Common myeloid progenitor, CD34-positive (primary cell): ENCODE measurements around the gene KCNH2.
A peak's percentile ranks its signal among the peaks of the same experiment; 100 is the strongest.

Source experiments
- CTCF ChIA-PET: fragments of 350-600 bp; sonication (Branson Sonifier 250); formaldehyde crosslinking; loops from one replicate; lab custom pipeline; 2021; ENCODE audit warnings: antibody characterized with exemption; lab: Charles Lee
- POLR2A ChIA-PET: fragments of 350-600 bp; sonication (Branson Sonifier 250); formaldehyde crosslinking; loops from one replicate; lab custom pipeline; 2021; ENCODE audit warnings: antibody characterized with exemption; lab: Charles Lee
- DNase-seq, 3 donors: peaks; one replicate each; pipeline versions ENCODE4 v3.0.0 to v3.0.0-alpha.2; 2013
- H3K27ac ChIP-seq, 2 experiments: 1 replicate in 1 of 2; 2 replicates in 1 of 2; pipeline ENCODE4 v1.7.0; 2013; ENCODE audit warnings: inconsistent platforms in 2 of 2, low read length in 2 of 2, mild to moderate bottlenecking in 2 of 2, low read depth in 1 of 2, moderate library complexity in 1 of 2; ENCODE audit not compliant: severe bottlenecking in 2 of 2, insufficient read depth in 1 of 2, poor library complexity in 1 of 2
- H3K27me3 ChIP-seq, 5 experiments: replicated peaks in 2 of 5; 1 replicate in 3 of 5; 2 replicates in 2 of 5; pipeline versions ENCODE4 v1.6.1 to v1.7.0; 2013; ENCODE audit warnings: low read length in 4 of 5, mild to moderate bottlenecking in 2 of 5, moderate library complexity in 2 of 5, inconsistent platforms in 1 of 5; ENCODE audit not compliant: insufficient read depth in 5 of 5, control insufficient read depth in 4 of 5
- H3K36me3 ChIP-seq, 4 experiments: 1 replicate in 2 of 4; 2 replicates in 2 of 4; pipeline versions ENCODE4 v1.6.1 to v1.7.0; 2013; ENCODE audit warnings: low read length in 3 of 4, control low read depth in 1 of 4, mild to moderate bottlenecking in 1 of 4; ENCODE audit not compliant: control insufficient read depth in 4 of 4, insufficient read depth in 4 of 4
- H3K4me1 ChIP-seq, 4 experiments: 1 replicate in 3 of 4; 2 replicates in 1 of 4; pipeline versions ENCODE4 v1.6.1 to v1.7.1; 2013; ENCODE audit warnings: low read length in 3 of 4, mild to moderate bottlenecking in 3 of 4, control low read depth in 1 of 4, inconsistent platforms in 1 of 4, moderate library complexity in 1 of 4; ENCODE audit not compliant: control insufficient read depth in 4 of 4, insufficient read depth in 4 of 4; ENCODE audit errors: control extremely low read depth in 1 of 4
- H3K4me3 ChIP-seq, 7 experiments: 1 replicate in 4 of 7; 2 replicates in 3 of 7; pipeline versions ENCODE4 v1.5.1 to v1.7.0; 2013; ENCODE audit warnings: mild to moderate bottlenecking in 7 of 7, low read length in 6 of 7, moderate library complexity in 6 of 7, inconsistent platforms in 2 of 7, low read depth in 2 of 7, control low read depth in 1 of 7; ENCODE audit not compliant: insufficient read depth in 4 of 7, control insufficient read depth in 1 of 7; ENCODE audit errors: extremely low read depth in 1 of 7
- H3K9me3 ChIP-seq, 5 experiments: 1 replicate in 4 of 5; 2 replicates in 1 of 5; pipeline versions ENCODE4 v1.6.1 to v1.7.1; 2013; ENCODE audit warnings: low read length in 4 of 5, mild to moderate bottlenecking in 2 of 5, inconsistent platforms in 1 of 5, low read depth in 1 of 5, moderate library complexity in 1 of 5; ENCODE audit not compliant: control insufficient read depth in 4 of 5, insufficient read depth in 2 of 5; ENCODE audit errors: control extremely low read depth in 1 of 5
- WGBS: methylation state at CpG from one replicate; pipeline ENCODE4 v1.1.5; 2013; ENCODE audit not compliant: insufficient coverage; 5-methylcytosine and 5-hydroxymethylcytosine counted together

Gene KCNH2

GRCh38 chr7:150898475-150899011, 79.6 kb downstream of the KCNH2 start:
- CTCF ChIA-PET, result interaction anchor here (0.6 to 2.8 kb wide), 32 partner anchors 11 to 217 kb away, joined by 3 to 16 read pairs (median 4); partner anchors contain the start of gene NOS3
- peaks cover 0 to 9% (median 2%) of the 10 kb centered on the region in 5 experiments for H3K9me3 ChIP-seq
- H3K36me3 ChIP-seq, result no peaks in the 10 kb centered on the region
- POLR2A ChIA-PET, result interaction anchor here (0.6 kb wide), 1 partner anchor 40 kb away, joined by 3 read pairs; no protein-coding TSS in a partner anchor
- peak; percentile 60 to 68 (median 64) for DNase-seq
- H3K27ac ChIP-seq, result no peak overlapping the region
- peaks cover 0 to 21% (median 11%) of the 10 kb centered on the region in 4 experiments for H3K4me1 ChIP-seq
- 11% methylated on average over 21 of the region's 22 CpGs for WGBS
- H3K4me3 ChIP-seq, result no peak overlapping the region
- peaks cover 0 to 35% (median 19%) of the 10 kb centered on the region in 5 experiments for H3K27me3 ChIP-seq

DNA sequence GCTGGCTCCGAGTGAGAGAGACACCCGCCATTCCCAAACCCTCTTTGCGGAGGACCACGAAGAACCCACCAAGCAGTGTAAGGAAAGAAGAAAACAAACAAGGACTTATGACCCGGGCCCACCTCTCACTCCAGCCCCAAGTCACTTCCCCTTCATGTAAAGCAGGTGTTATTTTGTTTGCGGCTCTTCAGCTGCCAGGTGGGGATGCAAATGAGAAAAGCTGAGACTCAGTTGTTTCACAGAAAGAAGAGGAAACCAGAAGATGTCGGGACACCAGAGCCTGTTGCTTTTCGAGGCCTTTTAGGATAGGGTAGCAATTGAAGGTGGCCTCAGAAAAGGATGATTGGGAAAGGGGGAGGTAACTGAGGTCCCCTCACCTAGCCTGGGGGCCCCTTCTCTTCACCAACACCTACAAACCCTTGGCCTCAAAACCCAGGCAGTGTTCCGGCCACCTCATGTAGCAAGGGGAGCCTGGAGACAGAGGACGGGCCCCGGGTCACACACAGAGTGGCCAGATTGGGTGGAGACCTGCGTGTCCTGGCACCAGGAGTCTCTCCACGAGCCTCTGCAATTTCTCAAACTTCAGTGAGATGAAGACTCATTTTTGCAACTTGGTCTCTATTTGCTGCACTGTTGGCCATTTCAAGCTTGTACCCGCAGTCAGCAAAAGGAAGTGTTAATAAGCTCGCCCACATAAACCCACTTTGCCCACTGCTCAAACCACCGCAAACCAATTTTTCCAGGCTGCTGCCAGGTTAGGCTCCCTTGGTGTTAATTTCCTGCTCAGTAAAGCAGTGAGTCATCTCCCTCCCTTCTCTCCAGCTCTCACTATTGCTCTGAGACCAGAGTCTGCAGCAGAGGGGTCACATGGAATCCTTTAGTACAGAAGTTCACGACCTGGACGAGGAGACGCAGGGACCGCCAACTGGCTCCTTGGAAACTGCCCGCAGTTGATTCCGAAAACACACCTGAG, 80.3 kb downstream of the KCNH2 start:
- H3K36me3 ChIP-seq, result no peaks in the 10 kb centered on the region
- H3K27ac ChIP-seq, result no peak overlapping the region
- peaks cover 0 to 14% (median 7%) of the 10 kb centered on the region in 4 experiments for H3K4me1 ChIP-seq
- ChIA-PET POLR2A (interaction anchor here (0.6 kb wide), 1 partner anchor 41 kb away, joined by 3 read pairs; no protein-coding TSS in a partner anchor), CTCF (interaction anchor here (0.6 to 2.8 kb wide), 35 partner anchors 11 to 218 kb away, joined by 3 to 16 read pairs (median 4); partner anchors contain the start of gene NOS3)
- peaks cover 0 to 16% (median 9%) of the 10 kb centered on the region in 5 experiments for H3K9me3 ChIP-seq
- peaks cover 0 to 40% (median 19%) of the 10 kb centered on the region in 5 experiments for H3K27me3 ChIP-seq
- WGBS, result 78% methylated on average over 19 of the region's 22 CpGs
- DNase-seq, result peak in 2 of 3 donors; percentile 55 to 64
- H3K4me3 ChIP-seq, result no peak overlapping the region

- H3K27ac ChIP-seq, result no peak overlapping the region
- H3K9me3 ChIP-seq, result peaks cover 0 to 18% (median 9%) of the 10 kb centered on the region in 5 experiments
- H3K4me1 ChIP-seq, result peaks cover 0 to 12% (median 5%) of the 10 kb centered on the region in 4 experiments
- H3K4me3 ChIP-seq, result no peak overlapping the region
- H3K27me3 ChIP-seq, result peaks cover 0 to 40% (median 18%) of the 10 kb centered on the region in 5 experiments
- DNase-seq, result no peak
- no peaks in the 10 kb centered on the region for H3K36me3 ChIP-seq
- WGBS, result 76% methylated on average over 6 of the region's 10 CpGs
- ChIA-PET CTCF (interaction anchor here (0.6 to 2.3 kb wide), 8 partner anchors 15 to 343 kb away, joined by 3 to 14 read pairs (median 3); no protein-coding TSS in a partner anchor), POLR2A (no interaction called here)
Measured at GRCh38 chr7:150896562-150897209, 81.4 kb downstream of the KCNH2 start.

- 93% methylated on average over 2 of the region's 2 CpGs for WGBS
- CTCF ChIA-PET, result interaction anchor here (0.6 to 1.6 kb wide), 2 partner anchors 16 to 344 kb away, joined by 3 read pairs; no protein-coding TSS in a partner anchor
Measured at GRCh38 chr7:150895809-150896208, 82.3 kb downstream of the KCNH2 start.

More at GRCh38 chr7:150895809-150896208, 82.3 kb downstream of the KCNH2 start:
- Histone ChIP-seq H3K27ac (no peak overlapping the region), H3K27me3 (peaks cover 0 to 39% (median 17%) of the 10 kb centered on the region in 5 experiments), H3K4me3 (no peak overlapping the region), H3K9me3 (peaks cover 0 to 18% (median 9%) of the 10 kb centered on the region in 5 experiments), H3K4me1 (peaks cover 0 to 7% (median 4%) of the 10 kb centered on the region in 4 experiments), H3K36me3 (no peaks in the 10 kb centered on the region)
- POLR2A ChIA-PET, result no interaction called here
- no peak for DNase-seq
